Esophagus (tissue), 2 donors: ENCODE results near the gene GPR31. TPM values are rescaled to one million over a fixed set of nuclear protein-coding genes. Genes with fewer than 3 reads are reported as not detected.
"Not testable (repeated sequence)": the region's sequence is repeated elsewhere in the genome, so short reads cannot be mapped to it uniquely, and the experiment has no call there.

Experiments used
- H3K27ac ChIP-seq, 2 donors: one replicate each; pipeline ENCODE4 v1.5.1; 2013; ENCODE audit warnings: low read depth in 2 of 2, mild to moderate bottlenecking in 2 of 2, inconsistent platforms in 1 of 2, low read length in 1 of 2, moderate library complexity in 1 of 2
- H3K27me3 ChIP-seq, 2 donors: one replicate each; pipeline ENCODE4 v1.6.1; 2013; ENCODE audit warnings: low read length in 2 of 2, control low read depth in 1 of 2, mild to moderate bottlenecking in 1 of 2; ENCODE audit not compliant: insufficient read depth in 2 of 2, control insufficient read depth in 1 of 2
- H3K36me3 ChIP-seq, 2 donors: one replicate each; pipeline ENCODE4 v1.6.1; 2013; ENCODE audit warnings: low read length in 1 of 2; ENCODE audit not compliant: control insufficient read depth in 2 of 2, insufficient read depth in 2 of 2
- H3K4me1 ChIP-seq, 2 donors: one replicate each; pipeline ENCODE4 v1.6.1; 2013; ENCODE audit warnings: low read length in 1 of 2; ENCODE audit not compliant: control insufficient read depth in 2 of 2, insufficient read depth in 2 of 2
- H3K4me3 ChIP-seq, 2 donors: one replicate each; pipeline ENCODE4 v1.5.1; 2013; ENCODE audit warnings: low read length in 2 of 2, mild to moderate bottlenecking in 2 of 2, low read depth in 1 of 2, moderate library complexity in 1 of 2
- H3K9me3 ChIP-seq, 2 donors: one replicate each; pipeline ENCODE4 v1.6.1; 2013; ENCODE audit warnings: mild to moderate bottlenecking in 2 of 2, low read depth in 1 of 2, low read length in 1 of 2, moderate library complexity in 1 of 2; ENCODE audit not compliant: control insufficient read depth in 2 of 2, insufficient read depth in 1 of 2
- WGBS, 2 donors: extraction: QIAGEN DNeasy Blood & Tissue Kit; methylation state at CpG; one replicate each; pipeline ENCODE4 v1.1.7; 2013; 5-methylcytosine and 5-hydroxymethylcytosine counted together
- polyA plus RNA-seq, 2 donors: library from polyadenylated mRNA; stranded (reverse); fragments of 200-250 nt; gene quantifications; one replicate each; pipeline ENCODE4 v1.2.3, GENCODE V29; 2013
- donor health status: healthy with polysubstance abuse.
- donor health status: Bipolar disorder and iron deficiency.

The GPR31 gene
- polyA plus RNA-seq, 2 donors = not detected

GRCh38 chr6:167169867-167170266 lies 12.1 kb upstream of the GPR31 start:
- not testable (repeated sequence) for H3K9me3 ChIP-seq, H3K4me3 ChIP-seq, H3K27me3 ChIP-seq, H3K27ac ChIP-seq, H3K36me3 ChIP-seq, H3K4me1 ChIP-seq
- WGBS, 2 donors = 71 to 85% methylated on average over 2 to 3 of the region's 13 CpGs

- H3K27ac ChIP-seq, H3K4me3 ChIP-seq, H3K36me3 ChIP-seq, H3K9me3 ChIP-seq, H3K27me3 ChIP-seq, H3K4me1 ChIP-seq: not testable (repeated sequence)
- WGBS, 2 donors = 68 to 76% methylated on average over 10 to 13 of the region's 16 CpGs
These were observed 10.5 kb upstream of the GPR31 start for GRCh38 chr6:167168296-167168695.

- H3K36me3 ChIP-seq, H3K9me3 ChIP-seq, H3K4me3 ChIP-seq, H3K4me1 ChIP-seq, H3K27ac ChIP-seq, H3K27me3 ChIP-seq: not testable (repeated sequence)
- WGBS, 2 donors = 82 to 91% methylated on average over 6 to 7 of the region's 10 CpGs
These were observed 9.9 kb upstream of the GPR31 start for GRCh38 chr6:167167699-167168098.

- 83 to 87% methylated on average over 2 of the region's 2 CpGs for WGBS, 2 donors
- H3K4me3 ChIP-seq = no peak overlapping the region
- H3K27me3 ChIP-seq = no peaks in the 10 kb centered on the region
- H3K9me3 ChIP-seq = no peaks in the 10 kb centered on the region
- H3K36me3 ChIP-seq = no peaks in the 10 kb centered on the region
- H3K4me1 ChIP-seq = no peaks in the 10 kb centered on the region
- H3K27ac ChIP-seq = no peak overlapping the region
These were observed 8.2 kb upstream of the GPR31 start for GRCh38 chr6:167165858-167166471.

- H3K27me3 ChIP-seq = no peaks in the 10 kb centered on the region
- H3K9me3 ChIP-seq = no peaks in the 10 kb centered on the region
- no peak overlapping the region for H3K27ac ChIP-seq
- no peak overlapping the region for H3K4me3 ChIP-seq
- no peaks in the 10 kb centered on the region for H3K36me3 ChIP-seq
- H3K4me1 ChIP-seq = no peaks in the 10 kb centered on the region
- 68 to 72% methylated on average over 3 of the region's 3 CpGs for WGBS, 2 donors
These were observed 6.5 kb upstream of the GPR31 start for GRCh38 chr6:167164261-167164660.

GRCh38 chr6:167163476-167164011 lies 5.8 kb upstream of the GPR31 start:
- H3K27me3 ChIP-seq = no peaks in the 10 kb centered on the region
- H3K27ac ChIP-seq = no peak overlapping the region
- 68 to 69% methylated on average over 9 of the region's 9 CpGs for WGBS, 2 donors
- no peaks in the 10 kb centered on the region for H3K9me3 ChIP-seq
- no peak overlapping the region for H3K4me3 ChIP-seq
- no peaks in the 10 kb centered on the region for H3K36me3 ChIP-seq
- no peaks in the 10 kb centered on the region for H3K4me1 ChIP-seq

- 80 to 85% methylated on average over 12 of the region's 12 CpGs for WGBS, 2 donors
- no peak overlapping the region for H3K27ac ChIP-seq
These were observed 4.8 kb upstream of the GPR31 start for GRCh38 chr6:167162591-167162990.

GRCh38 chr6:167161851-167162467 lies 4.2 kb upstream of the GPR31 start:
- 96 to 97% methylated on average over 5 of the region's 5 CpGs for WGBS, 2 donors
- Histone ChIP-seq H3K4me3 (no peak overlapping the region), H3K36me3 (no peaks in the 10 kb centered on the region), H3K27me3 (no peaks in the 10 kb centered on the region), H3K27ac (no peak overlapping the region), H3K4me1 (peaks cover 0 to 3% of the 10 kb centered on the region in 2 donors), H3K9me3 (no peaks in the 10 kb centered on the region)

More at GRCh38 chr6:167162591-167162990, 4.8 kb upstream of the GPR31 start:
- Histone ChIP-seq H3K36me3 (no peaks in the 10 kb centered on the region), H3K27me3 (no peaks in the 10 kb centered on the region), H3K4me3 (no peak overlapping the region), H3K9me3 (no peaks in the 10 kb centered on the region), H3K4me1 (no peaks in the 10 kb centered on the region)

GRCh38 chr6:167157414-167157813 lies 366 bp downstream of the GPR31 start:
- Histone ChIP-seq H3K27me3 (no peaks in the 10 kb centered on the region), H3K9me3 (no peaks in the 10 kb centered on the region), H3K4me3 (no peak overlapping the region), H3K36me3 (no peaks in the 10 kb centered on the region), H3K27ac (no peak overlapping the region), H3K4me1 (peaks cover 0 to 3% of the 10 kb centered on the region in 2 donors)
- WGBS, 2 donors = 87 to 93% methylated on average over 19 of the region's 19 CpGs

GRCh38 chr6:167154895-167155294 lies 2.9 kb downstream of the GPR31 start:
- Histone ChIP-seq H3K4me3 (no peak overlapping the region), H3K27ac (no peak overlapping the region), H3K4me1 (peaks cover 0 to 3% of the 10 kb centered on the region in 2 donors), H3K36me3 (no peaks in the 10 kb centered on the region), H3K27me3 (no peaks in the 10 kb centered on the region), H3K9me3 (no peaks in the 10 kb centered on the region)
- WGBS, 2 donors = 35 to 47% methylated on average over 2 of the region's 2 CpGs
